DMS153 treated with DMSO at 0.1 percent for 48 hours (cell line): ENCODE measurements around the gene ASAP2.

Source experiments
- DNase-seq: peaks from one replicate; lab custom pipeline; 2025; ENCODE audit not compliant: unreplicated experiment; lab: John Stamatoyannopoulos, UW

The ASAP2 gene

DNA sequence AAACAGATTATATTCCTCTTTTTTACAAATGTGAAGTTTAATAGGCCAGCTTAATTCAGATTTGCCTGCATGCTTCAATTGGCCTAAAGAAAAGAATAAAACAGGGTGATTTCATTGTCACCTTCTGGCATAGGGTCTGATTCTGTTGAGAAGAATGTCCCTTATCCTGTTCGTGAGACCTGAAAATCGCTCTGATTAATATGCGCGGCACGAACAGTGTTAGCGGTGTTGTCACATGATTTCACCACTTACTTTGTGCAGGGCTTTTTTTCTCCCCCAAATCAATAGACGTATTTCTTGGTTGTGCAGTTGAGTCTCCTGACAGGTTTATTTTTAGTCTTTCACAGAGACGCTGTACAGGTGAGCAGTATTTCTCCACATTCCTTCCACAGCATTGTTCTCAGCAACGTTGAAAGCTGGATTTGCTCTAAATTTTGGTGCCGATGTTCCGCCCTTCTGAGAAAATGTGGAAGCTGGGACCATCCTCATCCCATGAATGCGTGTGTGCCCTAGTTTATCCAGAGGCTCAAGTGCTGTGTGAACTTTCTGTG lies 134.8 kb downstream of the ASAP2 start:
- DNase-seq = no peak

- no peak for DNase-seq
Observed at GRCh38 chr2:9342659-9343058, 136.0 kb downstream of the ASAP2 start.

- DNase-seq = no peak
Observed at GRCh38 chr2:9343524-9343923, 136.9 kb downstream of the ASAP2 start.

GRCh38 chr2:9344434-9344833 lies 137.8 kb downstream of the ASAP2 start:
- DNase-seq = no peak

- no peak for DNase-seq
Observed at GRCh38 chr2:9345343-9345742, 138.7 kb downstream of the ASAP2 start.

DNA sequence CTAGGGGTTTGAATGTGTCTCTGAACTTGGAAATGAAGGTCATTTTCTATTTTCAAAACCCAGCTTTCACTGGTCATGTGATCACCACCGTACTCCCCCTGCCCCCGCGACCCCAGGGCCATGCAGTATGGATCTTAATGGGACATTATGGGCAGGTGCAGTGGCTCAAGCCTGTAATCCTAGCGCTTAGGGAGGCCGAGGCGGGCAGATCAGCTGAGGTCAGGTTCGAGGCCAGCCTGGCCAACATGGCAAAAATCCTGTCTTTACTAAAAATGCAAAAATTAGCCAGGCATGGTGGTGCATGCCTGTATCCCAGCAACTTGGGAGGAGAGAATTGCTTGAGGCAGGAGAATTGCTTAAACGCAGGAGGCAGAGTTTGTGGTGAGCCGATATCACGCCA lies 139.4 kb downstream of the ASAP2 start:
- DNase-seq = no peak

DNA sequence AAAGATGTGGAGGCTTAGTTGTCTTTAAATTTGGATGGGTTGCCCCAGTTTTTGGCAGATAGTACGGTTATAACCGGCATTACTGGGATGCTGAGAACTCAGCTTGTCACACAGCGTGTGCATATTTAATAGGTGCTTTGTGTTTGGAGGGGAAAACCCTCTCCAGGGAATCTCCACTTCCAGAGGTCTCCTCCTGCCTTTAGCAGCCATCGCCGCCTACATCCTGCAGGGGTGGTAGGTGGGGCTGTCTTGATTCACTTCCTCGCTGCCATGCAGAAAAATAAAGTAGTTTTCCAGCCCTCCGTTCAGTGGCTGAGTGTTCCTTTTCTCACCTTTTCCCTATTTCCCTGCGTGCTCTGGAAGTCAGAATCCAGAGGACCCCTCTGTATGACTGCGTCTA lies 140.3 kb downstream of the ASAP2 start:
- DNase-seq = no peak

DNA sequence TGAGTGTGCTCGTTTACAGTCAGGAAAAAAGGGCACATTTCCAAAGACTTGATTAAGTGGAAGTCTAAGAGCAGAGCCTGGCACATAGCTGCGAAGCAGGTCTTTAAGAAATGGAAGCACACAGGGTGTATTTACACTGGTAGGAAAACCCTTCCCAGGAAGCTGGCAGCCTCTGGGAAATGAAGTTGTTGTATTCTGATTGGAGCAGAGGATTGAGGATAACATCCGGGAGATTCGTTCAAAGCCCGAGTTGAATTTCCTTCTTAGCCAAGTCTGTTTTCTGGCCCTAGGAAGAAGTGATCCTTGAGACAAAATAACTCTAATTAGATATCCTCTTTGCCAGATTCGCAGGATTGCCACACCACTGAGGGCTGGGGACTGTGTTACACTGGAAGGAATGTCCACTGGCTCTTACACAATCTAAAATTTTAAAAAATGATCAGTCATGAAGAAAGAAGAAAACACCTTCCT lies 140.8 kb downstream of the ASAP2 start:
- no peak for DNase-seq

DNA sequence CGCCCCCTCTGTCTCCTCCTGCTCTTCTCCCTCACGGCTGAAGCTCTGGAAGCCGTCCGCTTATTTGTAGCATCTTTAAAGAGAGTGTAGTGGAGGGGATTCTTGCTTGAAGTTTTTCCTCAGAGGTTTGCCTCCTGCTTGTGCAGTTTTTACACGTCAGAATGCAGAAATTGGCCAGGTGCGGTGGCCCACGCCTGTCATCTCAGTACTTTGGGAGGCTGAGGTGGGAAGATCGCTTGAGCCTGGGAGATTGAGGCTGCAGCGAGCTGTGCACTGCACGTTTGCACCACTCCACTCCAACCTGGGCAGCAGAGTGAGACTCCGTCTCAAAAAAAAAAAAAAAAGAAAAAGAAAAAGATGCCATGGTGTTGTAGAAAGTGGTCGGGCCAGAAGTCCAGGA lies 147.7 kb downstream of the ASAP2 start:
- no peak for DNase-seq

DNA sequence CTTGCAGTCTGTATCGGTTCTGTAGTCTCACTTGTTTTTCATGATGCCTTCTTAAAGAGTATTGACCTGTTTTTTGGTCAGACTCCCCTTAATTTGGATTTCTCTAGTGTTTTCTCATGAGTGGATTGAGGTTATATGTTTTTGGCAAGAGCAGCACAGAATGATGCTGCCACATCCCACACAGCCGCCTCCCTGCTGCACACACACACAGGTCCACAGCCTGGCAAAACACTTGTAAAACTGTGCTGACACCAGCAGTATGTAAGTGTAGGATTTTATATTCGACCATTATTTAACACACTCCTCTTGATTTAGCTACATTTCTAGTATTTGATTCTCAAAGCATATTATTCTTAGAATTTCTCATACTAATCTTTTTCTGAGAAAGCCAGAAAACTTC lies 148.7 kb downstream of the ASAP2 start:
- no peak for DNase-seq

DNA sequence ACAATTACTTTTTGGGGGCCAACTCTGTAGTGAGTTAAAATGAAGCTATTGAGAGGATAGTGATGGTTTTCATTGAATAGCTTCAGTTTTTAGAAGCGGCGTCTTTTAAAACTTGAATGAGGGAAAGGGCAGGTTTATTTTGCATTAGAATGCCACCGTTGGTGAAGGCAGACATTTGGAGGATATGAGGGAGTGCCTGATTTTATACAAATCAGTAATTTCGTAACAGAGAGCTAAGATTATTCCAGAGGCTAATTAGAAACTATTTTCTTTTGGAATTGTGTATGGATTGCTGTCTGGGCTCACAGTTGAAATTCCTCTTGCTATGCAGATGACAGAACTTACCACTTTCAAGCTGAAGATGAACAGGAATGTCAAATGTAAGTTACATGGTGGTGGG lies 149.1 kb downstream of the ASAP2 start:
- DNase-seq = no peak

DNA sequence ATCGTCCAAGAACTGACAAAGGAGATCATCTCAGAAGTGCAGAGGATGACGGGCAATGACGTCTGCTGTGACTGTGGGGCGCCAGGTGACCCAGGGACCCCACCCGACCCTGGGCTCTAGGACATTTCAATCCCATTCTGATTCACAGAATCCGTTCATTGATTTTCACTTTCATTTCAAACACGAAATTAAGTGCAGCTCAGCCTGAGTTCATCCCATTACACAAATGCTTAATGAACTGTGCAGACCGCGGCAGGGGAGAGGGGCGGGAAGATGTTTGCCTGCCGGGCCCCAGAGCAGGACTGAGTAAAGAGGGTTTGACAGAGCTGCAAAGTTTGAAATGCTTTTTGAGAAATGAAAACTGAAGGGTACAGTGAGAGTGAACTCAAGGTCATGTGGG lies 149.6 kb downstream of the ASAP2 start:
- DNase-seq = no peak

DNA sequence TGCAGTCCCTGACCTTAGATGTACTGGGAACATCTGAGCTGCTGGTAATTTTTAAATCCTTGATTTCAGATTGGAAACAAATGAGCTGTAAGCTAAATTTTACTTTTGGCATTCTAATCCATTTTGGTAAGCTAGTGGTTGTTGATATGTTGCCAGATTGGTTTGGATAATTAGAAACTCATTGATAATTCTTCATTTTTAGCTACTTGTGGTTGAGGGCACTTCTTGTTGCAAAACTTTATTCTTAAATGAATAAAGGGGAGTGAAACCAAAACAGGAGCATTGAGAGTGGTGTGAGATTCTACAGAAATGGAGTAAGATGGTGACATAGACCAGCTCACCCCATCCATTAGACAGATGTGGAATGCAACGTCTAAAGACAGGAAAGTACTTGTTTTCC lies 152.2 kb downstream of the ASAP2 start:
- DNase-seq = no peak

DNA sequence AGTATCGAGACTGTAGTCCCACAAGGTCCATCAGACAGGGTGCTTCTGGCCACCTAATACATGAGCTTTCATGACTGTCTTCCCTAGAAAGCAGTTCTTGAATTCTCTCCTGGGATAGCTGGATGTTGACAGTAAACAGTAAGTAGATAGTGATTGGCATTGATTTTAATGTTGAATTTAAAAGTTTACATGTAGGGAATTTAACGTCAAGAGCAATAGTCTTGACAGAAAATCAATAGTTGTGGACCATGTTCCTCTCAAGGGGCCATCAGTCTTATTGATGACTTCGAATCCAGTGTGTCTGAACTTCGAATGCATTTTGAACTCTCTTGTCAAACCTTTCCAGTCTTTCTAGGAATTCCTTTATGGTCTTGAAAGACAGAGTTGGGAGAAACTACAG lies 152.9 kb downstream of the ASAP2 start:
- DNase-seq = no peak

DNA sequence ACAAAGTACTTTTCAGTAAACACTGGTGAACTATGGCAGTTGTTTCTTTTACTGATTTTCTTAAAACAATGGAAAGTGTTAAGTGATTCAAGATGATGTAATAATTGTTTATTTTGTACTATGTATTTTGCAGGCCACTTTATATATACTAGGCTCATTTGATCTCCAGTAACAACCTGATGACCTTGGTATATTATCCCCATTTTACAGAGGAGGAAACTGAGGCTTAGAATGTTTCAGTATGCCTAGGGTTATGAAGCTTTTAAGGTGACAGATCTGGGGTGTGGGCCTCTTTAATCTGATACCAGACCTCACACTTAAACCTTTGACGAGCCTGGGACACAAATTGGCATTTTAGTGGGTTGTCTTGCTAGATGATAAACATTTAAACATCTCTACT lies 153.5 kb downstream of the ASAP2 start:
- no peak for DNase-seq

- no peak for DNase-seq
Observed at GRCh38 chr2:9360701-9361100, 154.1 kb downstream of the ASAP2 start.

DNA sequence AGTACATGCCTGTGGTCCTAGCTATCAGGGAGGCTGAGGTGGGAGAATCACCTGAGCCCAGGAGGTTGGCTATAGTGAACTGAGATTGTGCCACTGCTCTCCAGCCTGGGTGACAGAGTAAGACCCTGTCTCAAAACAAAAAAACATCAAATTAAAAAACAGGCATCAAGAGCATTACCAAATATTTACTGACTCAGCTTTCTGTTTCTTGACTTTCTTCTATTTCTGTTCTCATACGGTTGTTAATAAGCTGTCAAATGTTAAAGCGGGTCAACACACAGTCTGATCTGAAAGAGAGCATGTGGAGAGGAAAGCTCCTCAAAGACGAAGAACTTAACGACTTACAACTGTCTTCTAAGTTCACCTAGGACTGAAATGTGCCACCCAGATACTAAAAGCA lies 157.8 kb downstream of the ASAP2 start:
- no peak for DNase-seq

DNA sequence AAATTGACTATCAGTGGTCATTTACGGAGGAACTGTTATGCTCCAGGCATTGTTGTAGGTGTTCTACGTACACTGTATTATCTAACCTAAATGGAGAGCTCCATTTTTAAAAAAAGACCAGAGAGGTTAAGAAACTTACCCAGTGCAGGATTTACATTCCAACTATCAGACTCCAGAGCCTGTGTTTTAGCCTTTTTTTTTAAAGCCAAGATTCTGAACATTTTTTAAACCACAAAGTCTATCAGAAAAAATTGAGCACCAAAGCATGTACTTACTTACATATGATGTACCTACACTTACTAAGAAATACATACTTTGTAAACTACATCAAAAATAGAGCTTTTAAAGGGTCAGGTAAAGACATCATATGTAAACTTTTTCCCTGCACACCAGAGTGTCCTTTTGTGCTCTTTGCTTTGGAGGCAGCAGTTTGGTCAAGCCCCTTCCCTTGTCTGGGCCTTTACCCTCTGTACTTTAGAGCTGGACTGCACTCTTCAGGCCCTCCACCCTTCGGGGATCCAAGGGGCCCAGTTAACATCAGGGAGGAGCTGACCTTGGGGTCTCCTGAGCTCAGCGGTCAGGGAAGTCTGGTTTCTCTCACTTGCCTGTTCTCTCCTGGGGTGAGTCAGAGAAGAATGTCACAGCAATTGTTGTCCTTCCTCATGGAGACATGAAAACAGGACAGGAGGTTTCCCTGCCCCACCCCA lies 158.3 kb downstream of the ASAP2 start:
- no peak for DNase-seq

DNA sequence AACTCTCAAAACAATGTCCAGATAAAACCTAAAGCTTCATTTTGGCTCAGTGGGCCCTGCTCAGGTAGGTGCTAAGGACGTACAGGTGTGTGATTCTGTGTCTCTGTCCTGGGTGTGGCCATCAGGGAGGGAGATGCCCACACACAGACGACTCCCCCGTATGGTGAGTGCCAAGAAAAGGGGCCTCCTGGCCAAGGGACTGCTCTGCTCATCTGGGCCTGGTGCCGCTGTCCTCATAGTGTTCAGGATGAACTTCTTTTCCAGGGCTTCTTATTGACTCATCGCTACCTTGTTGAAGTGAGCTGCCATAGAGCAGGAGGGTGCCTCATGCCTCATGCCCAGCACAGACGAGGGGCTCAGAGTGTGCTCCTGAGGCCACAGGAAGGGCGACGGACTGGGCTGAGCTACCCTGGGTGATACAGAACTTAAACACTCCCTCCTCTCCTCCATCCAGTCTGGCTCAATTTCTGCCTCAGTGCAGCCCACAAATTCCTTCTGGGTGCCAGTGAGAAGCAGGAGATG lies 158.9 kb downstream of the ASAP2 start:
- no peak for DNase-seq

DNA sequence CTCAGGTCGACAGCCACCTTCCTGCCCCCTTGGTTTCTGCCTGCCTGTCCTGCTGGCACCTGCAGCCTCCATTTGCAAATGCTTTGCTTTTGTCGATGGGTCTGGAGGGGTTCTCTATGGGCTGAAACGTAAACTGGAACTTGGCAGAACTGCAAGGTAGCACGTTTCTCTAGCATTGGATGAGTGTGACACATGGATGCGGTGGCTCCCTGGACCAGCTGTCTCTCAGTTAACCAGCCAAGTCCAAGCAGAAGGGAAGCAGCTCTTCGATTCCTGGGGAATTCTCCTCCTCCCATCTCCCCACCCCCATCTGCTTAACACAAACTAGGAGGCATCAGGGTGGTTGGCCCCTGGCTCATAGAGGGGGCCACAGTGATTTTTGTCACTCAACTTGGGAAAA lies 159.4 kb downstream of the ASAP2 start:
- no peak for DNase-seq

GRCh38 chr2:9370746-9371145 lies 164.1 kb downstream of the ASAP2 start:
- DNase-seq = no peak

GRCh38 chr2:9373047-9373446 lies 166.4 kb downstream of the ASAP2 start:
- no peak for DNase-seq

DNA sequence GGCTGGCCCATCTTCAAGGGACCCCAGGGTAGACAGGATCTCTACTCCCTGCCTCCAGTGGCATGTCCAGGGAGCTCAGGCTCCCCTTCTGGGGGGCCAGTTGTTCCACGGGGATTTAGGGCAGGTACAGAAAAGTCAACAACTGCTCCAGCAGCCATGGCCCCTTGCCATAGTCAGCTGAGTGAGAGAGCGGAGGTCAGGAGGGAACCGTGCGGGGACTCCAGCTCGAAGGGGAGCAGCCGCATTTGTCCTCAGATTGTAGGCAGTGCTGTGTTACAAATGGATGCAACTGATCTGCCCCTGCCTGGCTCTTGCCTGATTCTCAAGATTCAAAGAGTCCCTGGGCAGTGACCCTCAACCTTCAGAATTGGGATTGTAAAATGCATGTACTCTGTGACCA lies 166.9 kb downstream of the ASAP2 start:
- DNase-seq = no peak
